Measurements from ENCODE around the gene LAMB4. TPM values are rescaled to one million over a fixed set of nuclear protein-coding genes. Genes with fewer than 3 reads are reported as not detected.
A peak's percentile ranks its signal among the peaks of the same experiment; 100 is the strongest.

The LAMB4 gene
- total RNA-seq, 2 donors from 2014 or later, result not detected

- DNase-seq (ENCODE audit: low spot score) (no peak), ATAC-seq (no peak)
- H3K27me3 Mint-ChIP-seq, result peaks cover 16 to 20% of the 10 kb centered on the region in 2 donors
- H3K27ac Mint-ChIP-seq, result no peak overlapping the region
- H3K36me3 Mint-ChIP-seq, result no peaks in the 10 kb centered on the region
- no peaks in the 10 kb centered on the region for H3K9me3 Mint-ChIP-seq
- no peak overlapping the region for H3K4me3 Mint-ChIP-seq
- no peaks in the 10 kb centered on the region for H3K4me1 Mint-ChIP-seq (ENCODE audit: low read depth in 2 of 2)
These were observed 101.1 kb downstream of the LAMB4 start for GRCh38 chr7:108029034-108029433.

- DNase-seq (ENCODE audit: low spot score), result no peak
- Mint-ChIP-seq H3K27me3 (peaks cover 16 to 20% of the 10 kb centered on the region in 2 donors), H3K4me1 (ENCODE audit: low read depth in 2 of 2) (no peaks in the 10 kb centered on the region), H3K4me3 (no peak overlapping the region), H3K27ac (no peak overlapping the region), H3K36me3 (no peaks in the 10 kb centered on the region), H3K9me3 (no peaks in the 10 kb centered on the region)
- ATAC-seq, result no peak
These were observed 102.0 kb downstream of the LAMB4 start for GRCh38 chr7:108028111-108028510.

- H3K27me3 Mint-ChIP-seq, result peaks cover 16 to 20% of the 10 kb centered on the region in 2 donors
These were observed 102.9 kb downstream of the LAMB4 start for GRCh38 chr7:108027239-108027638.

GRCh38 chr7:108026647-108027046 lies 103.5 kb downstream of the LAMB4 start:
- H3K36me3 Mint-ChIP-seq, result no peaks in the 10 kb centered on the region
- no peak overlapping the region for H3K27ac Mint-ChIP-seq
- no peak overlapping the region for H3K4me3 Mint-ChIP-seq

More at GRCh38 chr7:108027239-108027638, 102.9 kb downstream of the LAMB4 start:
- DNase-seq (ENCODE audit: low spot score) (no peak), ATAC-seq (no peak)
- Mint-ChIP-seq H3K4me3 (no peak overlapping the region), H3K27ac (no peak overlapping the region), H3K4me1 (ENCODE audit: low read depth in 2 of 2) (no peaks in the 10 kb centered on the region), H3K36me3 (no peaks in the 10 kb centered on the region), H3K9me3 (no peaks in the 10 kb centered on the region)

GRCh38 chr7:108026116-108026515 lies 104.0 kb downstream of the LAMB4 start:
- Mint-ChIP-seq H3K27ac (no peak overlapping the region), H3K9me3 (no peaks in the 10 kb centered on the region), H3K4me3 (no peak overlapping the region), H3K36me3 (no peaks in the 10 kb centered on the region), H3K4me1 (ENCODE audit: low read depth in 2 of 2) (no peaks in the 10 kb centered on the region), H3K27me3 (peaks cover 16 to 21% of the 10 kb centered on the region in 2 donors)
- DNase-seq (ENCODE audit: low spot score), result no peak
- ATAC-seq, result peak in 1 of 2 donors; percentile 31

More at GRCh38 chr7:108026647-108027046, 103.5 kb downstream of the LAMB4 start:
- no peaks in the 10 kb centered on the region for H3K9me3 Mint-ChIP-seq
- H3K4me1 Mint-ChIP-seq (ENCODE audit: low read depth in 2 of 2), result no peaks in the 10 kb centered on the region
- DNase-seq (ENCODE audit: low spot score) (no peak), ATAC-seq (no peak)
- H3K27me3 Mint-ChIP-seq, result peaks cover 16 to 20% of the 10 kb centered on the region in 2 donors

GRCh38 chr7:108024538-108024937 lies 105.6 kb downstream of the LAMB4 start:
- Mint-ChIP-seq H3K4me3 (no peak overlapping the region), H3K9me3 (no peaks in the 10 kb centered on the region), H3K4me1 (ENCODE audit: low read depth in 2 of 2) (no peaks in the 10 kb centered on the region), H3K27me3 (peaks cover 16 to 26% of the 10 kb centered on the region in 2 donors), H3K36me3 (no peaks in the 10 kb centered on the region), H3K27ac (no peak overlapping the region)
- DNase-seq (ENCODE audit: low spot score), result no peak
- ATAC-seq, result no peak

GRCh38 chr7:108020585-108020984 lies 109.6 kb downstream of the LAMB4 start:
- H3K36me3 Mint-ChIP-seq, result no peaks in the 10 kb centered on the region
- H3K4me3 Mint-ChIP-seq, result no peak overlapping the region
- no peak overlapping the region for H3K27ac Mint-ChIP-seq
- no peaks in the 10 kb centered on the region for H3K9me3 Mint-ChIP-seq
- no peak for DNase-seq (ENCODE audit: low spot score)
- peaks cover 12 to 17% of the 10 kb centered on the region in 2 donors for H3K27me3 Mint-ChIP-seq
- H3K4me1 Mint-ChIP-seq (ENCODE audit: low read depth in 2 of 2), result no peaks in the 10 kb centered on the region
- ATAC-seq, result no peak

GRCh38 chr7:108018668-108019067 lies 111.5 kb downstream of the LAMB4 start:
- DNase-seq (ENCODE audit: low spot score), result no peak
- no peak overlapping the region for H3K4me3 Mint-ChIP-seq
- no peaks in the 10 kb centered on the region for H3K36me3 Mint-ChIP-seq
- no peaks in the 10 kb centered on the region for H3K9me3 Mint-ChIP-seq
- H3K27me3 Mint-ChIP-seq, result peaks cover 6 to 8% of the 10 kb centered on the region in 2 donors
- H3K4me1 Mint-ChIP-seq (ENCODE audit: low read depth in 2 of 2), result no peaks in the 10 kb centered on the region
- ATAC-seq, result no peak
- no peak overlapping the region for H3K27ac Mint-ChIP-seq

GRCh38 chr7:108017776-108018151 lies 112.4 kb downstream of the LAMB4 start:
- Mint-ChIP-seq H3K4me3 (no peak overlapping the region), H3K9me3 (no peaks in the 10 kb centered on the region), H3K27me3 (peaks cover 7 to 8% of the 10 kb centered on the region in 2 donors), H3K4me1 (ENCODE audit: low read depth in 2 of 2) (no peaks in the 10 kb centered on the region), H3K27ac (no peak overlapping the region), H3K36me3 (no peaks in the 10 kb centered on the region)
- DNase-seq (ENCODE audit: low spot score) (no peak), ATAC-seq (no peak)

- no peak overlapping the region for H3K27ac Mint-ChIP-seq
- H3K9me3 Mint-ChIP-seq, result no peaks in the 10 kb centered on the region
- DNase-seq (ENCODE audit: low spot score), result no peak
- H3K27me3 Mint-ChIP-seq, result peaks cover 8 to 10% of the 10 kb centered on the region in 2 donors
- no peak overlapping the region for H3K4me3 Mint-ChIP-seq
- H3K4me1 Mint-ChIP-seq (ENCODE audit: low read depth in 2 of 2), result no peaks in the 10 kb centered on the region
- no peak for ATAC-seq
- H3K36me3 Mint-ChIP-seq, result no peaks in the 10 kb centered on the region
These were observed 113.1 kb downstream of the LAMB4 start for GRCh38 chr7:108016841-108017775.

GRCh38 chr7:108015740-108016139 lies 114.4 kb downstream of the LAMB4 start:
- H3K27me3 Mint-ChIP-seq, result peaks cover 3 to 9% of the 10 kb centered on the region in 2 donors
- DNase-seq (ENCODE audit: low spot score) (no peak), ATAC-seq (no peak)
- H3K27ac Mint-ChIP-seq, result no peak overlapping the region
- H3K4me3 Mint-ChIP-seq, result no peak overlapping the region
- H3K36me3 Mint-ChIP-seq, result no peaks in the 10 kb centered on the region
- no peaks in the 10 kb centered on the region for H3K4me1 Mint-ChIP-seq (ENCODE audit: low read depth in 2 of 2)
- no peaks in the 10 kb centered on the region for H3K9me3 Mint-ChIP-seq

- Mint-ChIP-seq H3K27ac (no peak overlapping the region), H3K4me1 (ENCODE audit: low read depth in 2 of 2) (no peaks in the 10 kb centered on the region), H3K36me3 (no peaks in the 10 kb centered on the region), H3K27me3 (peaks cover 0 to 10% of the 10 kb centered on the region in 2 donors), H3K4me3 (no peak overlapping the region), H3K9me3 (no peaks in the 10 kb centered on the region)
- DNase-seq (ENCODE audit: low spot score) (no peak), ATAC-seq (no peak)
These were observed 115.1 kb downstream of the LAMB4 start for GRCh38 chr7:108014747-108015682.

- Mint-ChIP-seq H3K4me3 (no peak overlapping the region), H3K27ac (no peak overlapping the region), H3K27me3 (peaks cover 0 to 10% of the 10 kb centered on the region in 2 donors), H3K4me1 (ENCODE audit: low read depth in 2 of 2) (no peaks in the 10 kb centered on the region), H3K9me3 (no peaks in the 10 kb centered on the region), H3K36me3 (no peaks in the 10 kb centered on the region)
- DNase-seq (ENCODE audit: low spot score) (no peak), ATAC-seq (no peak)
These were observed 115.9 kb downstream of the LAMB4 start for GRCh38 chr7:108014215-108014614.
